Stimulated activated naive CD8-positive, alpha-beta T cell treated with anti-CD3 and anti-CD28 coated beads, Interleukin-15, Interleukin-2, amounts not matched to agents 100 ng/mL and 50 ng/mL, for 24 hours (primary cell): Measurements from ENCODE around the gene AASS.
A peak's percentile ranks its signal among the peaks of the same experiment; 100 is the strongest.
"Not testable (repeated sequence)": the region's sequence is repeated elsewhere in the genome, so short reads cannot be mapped to it uniquely, and the experiment has no call there.

Experiments
- H3K27ac Mint-ChIP-seq: one replicate; pipeline ENCODE4 v1.8.0; 2021; ENCODE audit warnings: mild to moderate bottlenecking, mixed read lengths
- H3K27me3 Mint-ChIP-seq: one replicate; pipeline ENCODE4 v1.8.0; 2021; ENCODE audit warnings: mixed read lengths
- H3K36me3 Mint-ChIP-seq: one replicate; pipeline ENCODE4 v1.8.0; 2021; ENCODE audit warnings: low read depth, mixed read lengths
- H3K4me1 Mint-ChIP-seq: one replicate; pipeline ENCODE4 v1.8.0; 2021; ENCODE audit warnings: low read depth, mixed read lengths
- H3K4me3 Mint-ChIP-seq: one replicate; pipeline ENCODE4 v1.8.0; 2021; ENCODE audit warnings: mild to moderate bottlenecking, mixed read lengths
- H3K9me3 Mint-ChIP-seq: one replicate; pipeline ENCODE4 v1.8.0; 2021; ENCODE audit warnings: mixed read lengths

The AASS gene

GRCh38 chr7:122143751-122144711 lies at the start of gene AASS:
TSS of gene AASS (minus strand) at chr7:122144249. CDS start at chr7:122133726, 10,523 bp downstream.
- Mint-ChIP-seq H3K4me1 (peaks cover 19% of the 10 kb centered on the region), H3K27ac (no peak within 1 kb of the TSS), H3K4me3 (peak within 1 kb of the TSS; percentile 88), H3K27me3 (peaks cover 39% of the 10 kb centered on the region), H3K9me3 (no peaks in the 10 kb centered on the region), H3K36me3 (no peaks in the 10 kb centered on the region)

- Mint-ChIP-seq H3K4me1 (no peaks in the 10 kb centered on the region), H3K9me3 (peaks cover 4% of the 10 kb centered on the region), H3K27ac (no peak overlapping the region), H3K4me3 (no peak overlapping the region), H3K27me3 (no peaks in the 10 kb centered on the region), H3K36me3 (no peaks in the 10 kb centered on the region)
These were observed 44.7 kb upstream of the AASS start for GRCh38 chr7:122188785-122189184.

- no peak overlapping the region for H3K27ac Mint-ChIP-seq
- no peaks in the 10 kb centered on the region for H3K4me1 Mint-ChIP-seq
- no peaks in the 10 kb centered on the region for H3K27me3 Mint-ChIP-seq
These were observed 39.1 kb upstream of the AASS start for GRCh38 chr7:122183106-122183505.

GRCh38 chr7:122182081-122182480 lies 38.0 kb upstream of the AASS start:
- H3K4me3 Mint-ChIP-seq: no peak overlapping the region
- no peaks in the 10 kb centered on the region for H3K36me3 Mint-ChIP-seq
- H3K4me1 Mint-ChIP-seq: no peaks in the 10 kb centered on the region
- H3K27me3 Mint-ChIP-seq: no peaks in the 10 kb centered on the region
- H3K9me3 Mint-ChIP-seq: no peaks in the 10 kb centered on the region
- H3K27ac Mint-ChIP-seq: no peak overlapping the region

More at GRCh38 chr7:122183106-122183505, 39.1 kb upstream of the AASS start:
- Mint-ChIP-seq H3K9me3 (no peaks in the 10 kb centered on the region), H3K36me3 (no peaks in the 10 kb centered on the region), H3K4me3 (no peak overlapping the region)

GRCh38 chr7:122172144-122172543 lies 28.1 kb upstream of the AASS start:
- not testable (repeated sequence) for H3K4me1 Mint-ChIP-seq, H3K27ac Mint-ChIP-seq, H3K27me3 Mint-ChIP-seq

GRCh38 chr7:122166740-122167139 lies 22.7 kb upstream of the AASS start:
- no peaks in the 10 kb centered on the region for H3K36me3 Mint-ChIP-seq
- H3K27ac Mint-ChIP-seq: no peak overlapping the region
- no peaks in the 10 kb centered on the region for H3K4me1 Mint-ChIP-seq
- no peaks in the 10 kb centered on the region for H3K9me3 Mint-ChIP-seq
- no peak overlapping the region for H3K4me3 Mint-ChIP-seq
- H3K27me3 Mint-ChIP-seq: no peaks in the 10 kb centered on the region

More at GRCh38 chr7:122172144-122172543, 28.1 kb upstream of the AASS start:
- not testable (repeated sequence) for H3K9me3 Mint-ChIP-seq, H3K36me3 Mint-ChIP-seq, H3K4me3 Mint-ChIP-seq

- Mint-ChIP-seq H3K27ac (no peak overlapping the region), H3K4me1 (no peaks in the 10 kb centered on the region), H3K9me3 (no peaks in the 10 kb centered on the region), H3K4me3 (no peak overlapping the region), H3K27me3 (no peaks in the 10 kb centered on the region), H3K36me3 (no peaks in the 10 kb centered on the region)
These were observed 22.2 kb upstream of the AASS start for GRCh38 chr7:122166275-122166674.

- H3K27ac Mint-ChIP-seq: no peak overlapping the region
These were observed 17.6 kb upstream of the AASS start for GRCh38 chr7:122161628-122162027.

GRCh38 chr7:122155566-122155965 lies 11.5 kb upstream of the AASS start:
- H3K4me1 Mint-ChIP-seq: no peaks in the 10 kb centered on the region
- peaks cover 14% of the 10 kb centered on the region for H3K27me3 Mint-ChIP-seq
- H3K36me3 Mint-ChIP-seq: no peaks in the 10 kb centered on the region
- no peak overlapping the region for H3K4me3 Mint-ChIP-seq
- no peak overlapping the region for H3K27ac Mint-ChIP-seq
- peaks cover 7% of the 10 kb centered on the region for H3K9me3 Mint-ChIP-seq

More at GRCh38 chr7:122161628-122162027, 17.6 kb upstream of the AASS start:
- H3K4me3 Mint-ChIP-seq: no peak overlapping the region
- H3K9me3 Mint-ChIP-seq: peaks cover 9% of the 10 kb centered on the region
- no peaks in the 10 kb centered on the region for H3K4me1 Mint-ChIP-seq
- no peaks in the 10 kb centered on the region for H3K27me3 Mint-ChIP-seq
- H3K36me3 Mint-ChIP-seq: no peaks in the 10 kb centered on the region

GRCh38 chr7:122148878-122149277 lies 4.8 kb upstream of the AASS start:
- Mint-ChIP-seq H3K36me3 (no peaks in the 10 kb centered on the region), H3K27me3 (peaks cover 25% of the 10 kb centered on the region), H3K9me3 (no peaks in the 10 kb centered on the region), H3K4me3 (no peak overlapping the region), H3K4me1 (peaks cover 9% of the 10 kb centered on the region), H3K27ac (no peak overlapping the region)

- Mint-ChIP-seq H3K4me3 (no peak overlapping the region), H3K27me3 (peaks cover 33% of the 10 kb centered on the region), H3K27ac (no peak overlapping the region), H3K4me1 (peaks cover 16% of the 10 kb centered on the region), H3K9me3 (no peaks in the 10 kb centered on the region), H3K36me3 (no peaks in the 10 kb centered on the region)
These were observed 4.0 kb upstream of the AASS start for GRCh38 chr7:122148081-122148480.

GRCh38 chr7:122145937-122146645 lies 2.0 kb upstream of the AASS start:
- Mint-ChIP-seq H3K4me3 (no peak overlapping the region), H3K27me3 (peaks cover 44% of the 10 kb centered on the region), H3K4me1 (peaks cover 19% of the 10 kb centered on the region), H3K9me3 (no peaks in the 10 kb centered on the region), H3K27ac (no peak overlapping the region), H3K36me3 (no peaks in the 10 kb centered on the region)

- no peaks in the 10 kb centered on the region for H3K36me3 Mint-ChIP-seq
- peaks cover 19% of the 10 kb centered on the region for H3K4me1 Mint-ChIP-seq
- peaks cover 43% of the 10 kb centered on the region for H3K27me3 Mint-ChIP-seq
- peak overlapping the region; percentile 88 for H3K4me3 Mint-ChIP-seq
- peaks cover 2% of the 10 kb centered on the region for H3K9me3 Mint-ChIP-seq
- no peak overlapping the region for H3K27ac Mint-ChIP-seq
These were observed 686 bp downstream of the AASS start for GRCh38 chr7:122143376-122143750.

- Mint-ChIP-seq H3K27me3 (peaks cover 45% of the 10 kb centered on the region), H3K4me1 (peaks cover 31% of the 10 kb centered on the region), H3K9me3 (peaks cover 2% of the 10 kb centered on the region), H3K36me3 (no peaks in the 10 kb centered on the region), H3K4me3 (no peak overlapping the region), H3K27ac (no peak overlapping the region)
These were observed 3.1 kb downstream of the AASS start for GRCh38 chr7:122140918-122141317.
